ENCODE measurements around the gene NLRC3. TPM values are rescaled to one million over a fixed set of nuclear protein-coding genes. Genes with fewer than 3 reads are reported as not detected.

The NLRC3 gene
- total RNA-seq, 6 experiments from 2014 or later: 0.53 to 1.2 (median 0.64) TPM

- Histone ChIP-seq H3K9me3 (no peaks in the 10 kb centered on the region), H3K36me3 (no peaks in the 10 kb centered on the region), H3K4me3 (no peak overlapping the region), H3K27me3 (no peaks in the 10 kb centered on the region), H3K4me1 (no peaks in the 10 kb centered on the region), H3K27ac (no peak overlapping the region)
- TF ChIP-seq POLR2A (IDR thresholded peaks at IDR 0.05) (no peak), CTCF (IDR thresholded peaks at IDR 0.05) (no peak)
- DNase-seq (no peak), ATAC-seq (no peak)
- WGBS (ENCODE audit: insufficient coverage, low coverage, low lambda C conversion rate, missing lambda C conversion rate): 77% methylated on average over 7 of the region's 11 CpGs
- intact Hi-C loops (cut with DNase I): no loop called here
Measured at GRCh38 chr16:3580251-3580651, 3.0 kb upstream of the NLRC3 start.

DNA sequence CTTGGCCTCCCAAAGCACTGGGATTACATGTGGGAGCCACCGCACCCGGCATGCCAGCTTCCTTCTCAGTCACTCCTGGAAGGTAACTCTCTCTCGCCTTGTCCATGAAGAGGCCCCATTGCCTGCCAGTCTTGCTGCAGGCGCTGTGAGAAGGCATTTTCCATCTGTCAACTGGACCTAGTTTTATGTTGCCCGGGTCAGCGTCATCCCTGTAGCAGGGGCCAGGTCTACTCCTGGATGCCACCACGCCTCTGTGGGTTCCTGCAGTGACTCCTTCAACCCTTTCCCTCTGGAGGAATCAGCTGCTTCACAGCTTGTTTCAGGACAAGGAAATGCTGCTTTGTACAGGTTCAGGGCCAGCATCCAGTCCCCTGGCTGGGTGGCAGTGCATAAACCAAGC lies 2.6 kb upstream of the NLRC3 start:
- ATAC-seq: no peak
- H3K9me3 ChIP-seq: no peaks in the 10 kb centered on the region
- no peaks in the 10 kb centered on the region for H3K27me3 ChIP-seq
- intact Hi-C loops (cut with DNase I): no loop called here
- WGBS (ENCODE audit: insufficient coverage, low coverage, low lambda C conversion rate, missing lambda C conversion rate): 92% methylated on average over 5 of the region's 7 CpGs
- no peaks in the 10 kb centered on the region for H3K36me3 ChIP-seq
- TF ChIP-seq POLR2A (IDR thresholded peaks at IDR 0.05): no peak
- no peak for TF ChIP-seq CTCF (IDR thresholded peaks at IDR 0.05)
- DNase-seq: no peak
- no peaks in the 10 kb centered on the region for H3K4me1 ChIP-seq
- H3K4me3 ChIP-seq: no peak overlapping the region
- H3K27ac ChIP-seq: no peak overlapping the region

DNA sequence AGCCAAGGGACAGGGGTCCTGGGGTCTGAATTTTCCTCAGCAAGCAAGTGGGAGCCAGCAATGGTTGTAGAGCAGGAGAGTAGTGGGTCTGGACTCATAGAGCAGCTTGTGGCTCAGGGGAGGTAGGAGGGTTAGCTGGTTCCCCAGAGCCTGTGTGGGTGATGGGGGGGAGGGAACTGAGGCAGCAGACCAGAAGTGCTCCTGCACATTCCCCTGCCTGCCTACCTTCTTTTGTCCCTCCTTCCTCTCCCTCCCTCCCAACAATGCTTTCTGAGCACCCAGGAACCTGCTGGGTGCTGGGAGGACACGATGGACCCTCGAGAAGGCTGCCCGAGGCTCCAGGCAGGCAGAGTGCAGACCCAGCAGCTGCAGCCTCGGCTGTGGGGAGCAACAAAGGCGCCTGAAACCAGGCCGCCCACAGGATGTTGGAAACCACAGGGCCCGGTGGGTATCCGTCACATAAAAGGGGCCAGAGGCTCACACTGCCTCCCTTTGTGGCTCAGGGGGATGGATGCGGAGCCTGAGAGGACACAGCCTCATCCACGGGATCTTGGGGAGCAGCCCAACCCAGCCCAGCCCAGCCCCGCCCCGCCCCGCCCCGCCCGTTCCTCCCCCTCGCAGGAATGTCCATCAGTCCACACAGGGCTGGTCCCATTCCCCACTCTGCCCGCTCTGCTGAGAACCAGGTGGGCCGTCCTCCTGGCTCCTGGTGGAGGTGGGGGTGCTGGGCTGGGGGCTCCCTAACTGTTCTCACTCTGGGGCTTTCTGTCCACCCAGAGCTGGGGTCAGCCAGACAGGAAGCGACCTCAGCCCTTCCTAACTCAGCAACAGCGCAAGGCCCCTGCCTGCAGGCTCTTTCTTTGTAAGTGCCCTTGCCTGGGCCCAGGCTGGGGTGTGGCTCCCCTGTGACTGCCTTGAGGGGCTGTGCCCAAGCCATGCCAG lies 1.7 kb upstream of the NLRC3 start:
- Histone ChIP-seq H3K36me3 (no peaks in the 10 kb centered on the region), H3K9me3 (no peaks in the 10 kb centered on the region), H3K27me3 (no peaks in the 10 kb centered on the region), H3K27ac (no peak overlapping the region), H3K4me3 (no peak overlapping the region), H3K4me1 (no peaks in the 10 kb centered on the region)
- 24% methylated on average over 5 of the region's 20 CpGs for WGBS (ENCODE audit: insufficient coverage, low coverage, low lambda C conversion rate, missing lambda C conversion rate)
- DNase-seq: peak in 1 of 3 donors; percentile 43
- intact Hi-C loops (cut with DNase I): no loop called here
- ATAC-seq: peak; percentile 8 to 44 (median 30)
- TF ChIP-seq CTCF (IDR thresholded peaks at IDR 0.05) (no peak), POLR2A (IDR thresholded peaks at IDR 0.05) (no peak)

DNA sequence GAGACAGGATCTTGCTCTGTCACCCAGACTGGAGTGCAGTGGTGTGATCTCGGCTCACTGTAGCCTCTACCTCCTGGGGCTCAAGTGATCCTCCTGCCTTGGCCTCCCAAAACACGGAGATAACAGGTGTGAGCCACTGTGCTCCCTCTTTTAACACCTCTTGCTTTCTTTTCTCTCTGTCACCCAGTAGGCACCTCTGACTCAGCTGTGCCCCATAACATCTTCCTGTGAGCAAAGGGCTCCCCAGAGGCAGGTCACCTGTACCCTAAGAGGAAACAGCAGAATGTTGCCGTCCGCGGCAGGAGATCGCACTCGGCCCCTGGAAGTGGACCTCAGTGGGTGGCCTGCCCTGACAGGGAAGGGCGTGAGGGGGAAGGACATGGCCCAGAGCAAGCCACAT lies 918 bp upstream of the NLRC3 start:
- no peak overlapping the region for H3K4me3 ChIP-seq
- TF ChIP-seq POLR2A (IDR thresholded peaks at IDR 0.05) (no peak), CTCF (IDR thresholded peaks at IDR 0.05) (no peak)
- intact Hi-C loops (cut with DNase I): no loop called here
- no peak overlapping the region for H3K27ac ChIP-seq
- H3K9me3 ChIP-seq: no peaks in the 10 kb centered on the region
- H3K27me3 ChIP-seq: no peaks in the 10 kb centered on the region
- ATAC-seq (no peak), DNase-seq (peak in 1 of 3 donors; percentile 40)
- no peaks in the 10 kb centered on the region for H3K4me1 ChIP-seq
- WGBS (ENCODE audit: insufficient coverage, low coverage, low lambda C conversion rate, missing lambda C conversion rate): 67% methylated on average over 8 of the region's 8 CpGs
- no peaks in the 10 kb centered on the region for H3K36me3 ChIP-seq

Measured in right lobe of liver (tissue), 6 donors.